ENCODE results near the gene HMGCR.
A peak's percentile ranks its signal among the peaks of the same experiment; 100 is the strongest.

The HMGCR gene

GRCh38 chr5:75375414-75375813, 38.4 kb downstream of the HMGCR start (continued):
- TF ChIP-seq PRDM10 (tag by site-specific recombination; IDR thresholded peaks at IDR 0.05) (no peak), ZNF548 (tag by site-specific recombination; IDR thresholded peaks at IDR 0.05) (no peak), MEIS1 (CRISPR knock-in tag; IDR thresholded peaks at IDR 0.05; ENCODE audit: borderline replicate concordance) (no peak), ZNF10 (tag by site-specific recombination; IDR thresholded peaks at IDR 0.05) (no peak), SP2 (tag by site-specific recombination; IDR thresholded peaks at IDR 0.05) (no peak), ZFP69B (tag by site-specific recombination; IDR thresholded peaks at IDR 0.05) (no peak), PRDM1 (tag by site-specific recombination; IDR thresholded peaks at IDR 0.05) (no peak), TCF7L2 (IDR thresholded peaks at IDR 0.05; ENCODE audit: borderline replicate concordance, low read depth, low read length) (no peak), ZBTB49 (tag by site-specific recombination; IDR thresholded peaks at IDR 0.05; ENCODE audit: low read depth) (no peak), ZNF560 (tag by site-specific recombination; IDR thresholded peaks at IDR 0.05; ENCODE audit: borderline replicate concordance) (no peak; the same call in 1 of the 2 replicates), ZNF138 (tag by site-specific recombination; IDR thresholded peaks at IDR 0.05; ENCODE audit: borderline replicate concordance) (no peak), ZBTB10 (tag by site-specific recombination; IDR thresholded peaks at IDR 0.05) (no peak), ZNF558 (tag by site-specific recombination; IDR thresholded peaks at IDR 0.05) (0 out of 2 replicates have a peak, but pooled peaks have one; percentile 14), KLF17 (tag by site-specific recombination; IDR thresholded peaks at IDR 0.05) (no peak), ZFP3 (tag by site-specific recombination; IDR thresholded peaks at IDR 0.05; ENCODE audit: low read depth) (no peak), ZNF140 (tag by site-specific recombination; IDR thresholded peaks at IDR 0.05) (peak; percentile 48; the same call in 1 of the 2 replicates), ZNF580 (tag by site-specific recombination; IDR thresholded peaks at IDR 0.05) (no peak), ZNF664 (tag by site-specific recombination; IDR thresholded peaks at IDR 0.05) (0 out of 2 replicates have a peak, but pooled peaks have one; percentile 37), ZFHX2 (tag by site-specific recombination; conservative IDR thresholded peaks at IDR 0.05) (no peak), ZBTB21 (tag by site-specific recombination; IDR thresholded peaks at IDR 0.05) (no peak), ZNF239 (tag by site-specific recombination; IDR thresholded peaks at IDR 0.05) (no peak), ZNF114 (tag by site-specific recombination; IDR thresholded peaks at IDR 0.05) (no peak), ZNF248 (tag by site-specific recombination; IDR thresholded peaks at IDR 0.05) (no peak), ZNF488 (tag by site-specific recombination; IDR thresholded peaks at IDR 0.05) (no peak), ZNF792 (tag by site-specific recombination; IDR thresholded peaks at IDR 0.05) (no peak), REPIN1 (tag by site-specific recombination; IDR thresholded peaks at IDR 0.05; ENCODE audit: low read depth) (no peak), ZNF623 (tag by site-specific recombination; IDR thresholded peaks at IDR 0.05) (peak; percentile 79), ZSCAN16 (tag by site-specific recombination; IDR thresholded peaks at IDR 0.05) (no peak), BCL11A (tag by site-specific recombination; IDR thresholded peaks at IDR 0.05; ENCODE audit: low read depth) (no peak), SP7 (tag by site-specific recombination; IDR thresholded peaks at IDR 0.05) (no peak), GLIS1 (tag by site-specific recombination; IDR thresholded peaks at IDR 0.05) (no peak), BCL11B (tag by site-specific recombination; IDR thresholded peaks at IDR 0.05; ENCODE audit: low read depth) (no peak)

Data from HEK293 (cell line).